IMR-90 (cell line): ENCODE results near the gene MAST1. TPM values are rescaled to one million over a fixed set of nuclear protein-coding genes. Genes with fewer than 3 reads are reported as not detected.

ENCODE experiments used
- ATAC-seq: fragments of 200-7000 bp; cut with Tn5 transposase; 2 replicates; pipeline ENCODE4 v1.9.1; 2020; ENCODE audit warnings: low read depth, mild to moderate bottlenecking, moderate library complexity
- BruUV-seq: library from RNA; stranded (reverse); fragments of 400-500 nt; replicated peaks from 2 replicates; lab custom pipeline; 2021; lab: Mats Ljungman, UMichigan
- CTCF ChIA-PET: fragments of 300-600 bp; formaldehyde crosslinking; extraction: SDS; loops from one replicate; lab custom pipeline; 2021; ENCODE audit warnings: antibody characterized with exemption; lab: Yijun Ruan, JAX
- POLR2A ChIA-PET: fragments of 300-600 bp; sonication (Branson Sonifier 250); formaldehyde crosslinking; loops from one replicate; lab custom pipeline; 2022; ENCODE audit warnings: antibody characterized with exemption; ENCODE audit not compliant: unreplicated experiment; lab: Charles Lee
- DNase-seq: peaks from one replicate; pipeline ENCODE4 v3.0.0; 2013
- H2AFZ ChIP-seq: replicated peaks from 2 replicates; pipeline ENCODE3; 2013; ENCODE audit warnings: low read length, mild to moderate bottlenecking; ENCODE audit not compliant: poor library complexity
- H2AK5ac ChIP-seq: 2 replicates; pipeline ENCODE4 v1.6.1; 2013; ENCODE audit warnings: low read depth, low read length, inconsistent platforms
- H2AK9ac ChIP-seq: replicated peaks from 2 replicates; pipeline ENCODE3; 2013; ENCODE audit warnings: mild to moderate bottlenecking, low read depth, low read length, moderate library complexity; ENCODE audit not compliant: poor library complexity
- H2BK120ac ChIP-seq: 2 replicates; pipeline ENCODE4 v1.6.1; 2013; ENCODE audit warnings: low read depth, low read length, inconsistent platforms
- H2BK15ac ChIP-seq: 3 replicates; pipeline ENCODE4 v1.6.1; 2013; ENCODE audit warnings: low read depth, low read length, inconsistent platforms
- H2BK20ac ChIP-seq: 2 replicates; pipeline ENCODE4 v1.6.1; 2013; ENCODE audit warnings: low read depth, mild to moderate bottlenecking, inconsistent platforms, low read length, moderate library complexity
- H2BK5ac ChIP-seq: 2 replicates; pipeline ENCODE4 v1.6.1; 2013; ENCODE audit warnings: mild to moderate bottlenecking, low read depth, low read length, inconsistent platforms; ENCODE audit not compliant: poor library complexity, severe bottlenecking
- H3K14ac ChIP-seq: replicated peaks from 2 replicates; pipeline ENCODE4 v1.6.1; 2013; ENCODE audit warnings: low read depth, low read length, inconsistent platforms
- H3K18ac ChIP-seq: 2 replicates; pipeline ENCODE4 v1.6.1; 2013; ENCODE audit warnings: low read depth, low read length, control low read depth
- H3K23ac ChIP-seq: 2 replicates; pipeline ENCODE4 v1.6.1; 2013; ENCODE audit warnings: low read depth, low read length, inconsistent platforms
- H3K27ac ChIP-seq: 2 replicates; pipeline ENCODE4 v1.5.1; 2013; ENCODE audit warnings: mild to moderate bottlenecking, control low read depth, low read length; ENCODE audit not compliant: insufficient read depth
- H3K27me3 ChIP-seq: 2 replicates; pipeline ENCODE4 v1.6.1; 2013; ENCODE audit warnings: low read length; ENCODE audit not compliant: control insufficient read depth, insufficient read depth
- H3K36me3 ChIP-seq: 2 replicates; pipeline ENCODE4 v1.6.1; 2013; ENCODE audit warnings: low read length, mixed read lengths; ENCODE audit not compliant: control insufficient read depth, insufficient read depth
- H3K4ac ChIP-seq: 2 replicates; pipeline ENCODE4 v1.6.1; 2013; ENCODE audit warnings: low read depth, low read length, inconsistent platforms
- H3K4me1 ChIP-seq: 2 replicates; pipeline ENCODE4 v1.6.1; 2013; ENCODE audit warnings: low read length, mixed read lengths; ENCODE audit not compliant: control insufficient read depth, insufficient read depth
- H3K4me2 ChIP-seq: 2 replicates; pipeline ENCODE4 v1.6.1; 2013; ENCODE audit warnings: low read depth, mild to moderate bottlenecking, control low read depth, low read length, moderate library complexity
- H3K4me3 ChIP-seq: 2 replicates; pipeline ENCODE4 v1.5.1; 2013; ENCODE audit warnings: low read depth, mild to moderate bottlenecking, control low read depth, low read length, moderate library complexity; ENCODE audit not compliant: insufficient read depth
- H3K56ac ChIP-seq: 2 replicates; pipeline ENCODE4 v1.6.1; 2013; ENCODE audit warnings: low read length, inconsistent platforms; ENCODE audit not compliant: insufficient read depth; ENCODE audit errors: extremely low read depth
- H3K79me1 ChIP-seq, 2 experiments: 2 replicates each; pipeline ENCODE4 v1.6.1; 2013; ENCODE audit warnings: low read length in 2 of 2, inconsistent platforms in 1 of 2, low read depth in 1 of 2
- H3K9ac ChIP-seq: 2 replicates; pipeline ENCODE4 v1.6.1; 2013; ENCODE audit warnings: low read depth, low read length, control low read depth
- H3K9me1 ChIP-seq: 2 replicates; pipeline ENCODE4 v1.6.1; 2013; ENCODE audit warnings: low read length, inconsistent platforms; ENCODE audit not compliant: insufficient read depth
- H3K9me3 ChIP-seq: 2 replicates; pipeline ENCODE4 v1.6.1; 2013; ENCODE audit warnings: low read length; ENCODE audit not compliant: control insufficient read depth, insufficient read depth
- H4K20me1 ChIP-seq: 2 replicates; pipeline ENCODE4 v1.6.1; 2013; ENCODE audit warnings: low read length, inconsistent platforms; ENCODE audit not compliant: insufficient read depth
- H4K5ac ChIP-seq: 2 replicates; pipeline ENCODE4 v1.6.1; 2013; ENCODE audit warnings: mild to moderate bottlenecking, low read depth, low read length, control low read depth
- H4K8ac ChIP-seq, 2 experiments: 2 replicates each; pipeline ENCODE4 v1.6.1; 2013; ENCODE audit warnings: low read depth in 2 of 2, low read length in 2 of 2, control low read depth in 1 of 2, inconsistent platforms in 1 of 2
- H4K91ac ChIP-seq: 2 replicates; pipeline ENCODE4 v1.6.1; 2013; ENCODE audit warnings: low read depth, low read length, inconsistent platforms; ENCODE audit not compliant: insufficient read depth
- ELK1 ChIP-seq: fragments of 150-350 bp; IDR thresholded peaks from 2 replicates; pipeline ENCODE4 v1.6.1; 2016; ENCODE audit warnings: low read depth, mild to moderate bottlenecking, low read length, moderate library complexity, borderline replicate concordance
- FOS ChIP-seq: fragments of 150-350 bp; IDR thresholded peaks from 2 replicates; pipeline ENCODE4 v1.6.1; 2016; ENCODE audit warnings: low read depth, low read length
- RCOR1 ChIP-seq: IDR thresholded peaks from 2 replicates; pipeline ENCODE4 v1.6.1; 2012; ENCODE audit warnings: mild to moderate bottlenecking, low read length, improper control_type of control experiment; ENCODE audit not compliant: insufficient replicate concordance
- WGBS, 2 experiments: methylation state at CpG; one replicate each; pipeline versions ENCODE4 v1.1.5 to v1.1.7; 2013; ENCODE audit warnings: missing lambda C conversion rate in 2 of 2; ENCODE audit not compliant: insufficient read length in 1 of 2; ENCODE audit errors: extremely low coverage in 2 of 2; 5-methylcytosine and 5-hydroxymethylcytosine counted together
- dilution Hi-C: fragments of 300-500 bp; cut with HindIII; formaldehyde crosslinking; loops from one replicate; pipeline ENCODE4 v1.14.3; 2018; ENCODE audit warnings: low sequenced_read_pairs; ENCODE audit not compliant: unreplicated experiment
- in situ Hi-C: fragments of 300-500 bp; cut with MboI; formaldehyde crosslinking; loops from 3 replicates; pipeline ENCODE4 v1.14.3; 2019; ENCODE audit warnings: low sequenced_read_pairs, inconsistent platforms, mixed read lengths
- intact Hi-C: fragments of 100-400 bp; cut with micrococcal nuclease; formaldehyde crosslinking; loops from 2 replicates; pipeline ENCODE4 v1.10.0; 2022
- polyA plus RNA-seq, 3 experiments: library from polyadenylated mRNA; depleted of rRNA; stranded (reverse); fragments of >200 nt; gene quantifications; 2 replicates each; pipeline ENCODE4 v1.2.3, GENCODE V29; 2012; ENCODE audit warnings: low replicate concordance in 1 of 3
- total RNA-seq: library from RNA; depleted of rRNA; stranded (reverse); fragments of >200 nt; gene quantifications from 2 replicates; pipeline ENCODE4 v1.2.3, GENCODE V29; 2012

Gene MAST1
- total and polyA plus RNA-seq, 2 of the 4 experiments (the other 2 are of a cell fraction) = 0.56 to 1.1 TPM

- Histone ChIP-seq H3K14ac (no peak overlapping the region), H3K4me3 (no peak overlapping the region), H4K8ac (no peak overlapping the region), H3K4me1 (no peaks in the 10 kb centered on the region), H3K4me2 (no peak overlapping the region), H4K5ac (no peak overlapping the region), H4K91ac (no peak overlapping the region), H3K36me3 (peaks cover 14% of the 10 kb centered on the region; the same call in 1 of the 2 replicates), H3K18ac (no peak overlapping the region), H4K20me1 (no peaks in the 10 kb centered on the region), H3K79me1 (0 out of 4 replicates have a peak, but pooled peaks cover 0 to under 1% of the 10 kb centered on the region in 2 experiments), H3K4ac (no peak overlapping the region), H3K23ac (no peak overlapping the region), H3K9ac (no peak overlapping the region), H2AFZ (no peak overlapping the region), H2BK120ac (no peak overlapping the region), H2BK15ac (no peak overlapping the region), H3K9me1 (peaks cover 5% of the 10 kb centered on the region; the same call in 1 of the 2 replicates), H2BK20ac (no peak overlapping the region), H2AK5ac (no peak overlapping the region), H3K27ac (no peak overlapping the region), H3K27me3 (no peaks in the 10 kb centered on the region), H2BK5ac (no peak overlapping the region), H3K9me3 (no peaks in the 10 kb centered on the region), H3K56ac (no peak overlapping the region), H2AK9ac (peak overlapping the region; percentile 24)
- POLR2A ChIA-PET = no interaction called here
- in situ Hi-C loops = no loop called here
- ATAC-seq (no peak), DNase-seq (no peak)
- intact Hi-C loops = no loop called here
- BruUV-seq = no TSS peak
- dilution Hi-C loops = no loop called here
- no peak for TF ChIP-seq ELK1
- no peak for TF ChIP-seq FOS
- no peak for TF ChIP-seq RCOR1
- 60% methylated on average over 1 of the region's 6 CpGs; no CpG with 5 or more reads in 1 of the 2 experiments for whole genome bisulfite sequencing, 2 experiments
- CTCF ChIA-PET = no interaction called here
These were observed 36.8 kb downstream of the MAST1 start for GRCh38 chr19:12875086-12875485.
